Smooth muscle cell (in vitro differentiated cells): ENCODE results near the gene CLEC4E. TPM values are rescaled to one million over a fixed set of nuclear protein-coding genes. Genes with fewer than 3 reads are reported as not detected.

Source experiments
- DNase-seq: peaks from one replicate; lab custom pipeline; 2025; ENCODE audit not compliant: unreplicated experiment; lab: John Stamatoyannopoulos, UW
- H2AFZ ChIP-seq: fragments of 200-600 bp; sonication (generic); 2 replicates; pipeline ENCODE4 v1.6.0; 2016; ENCODE audit warnings: antibody characterized with exemption, low read depth, mild to moderate bottlenecking
- H3F3A ChIP-seq: fragments of 200-600 bp; sonication (generic); 2 replicates; pipeline ENCODE4 v1.6.0; 2017; ENCODE audit warnings: antibody characterized with exemption, low read depth
- H3K27ac ChIP-seq: fragments of 200-600 bp; sonication (generic); 2 replicates; pipeline ENCODE4 v1.5.1; 2016; ENCODE audit warnings: low read depth, mild to moderate bottlenecking
- H3K27me3 ChIP-seq: fragments of 200-600 bp; sonication (generic); 2 replicates; pipeline ENCODE4 v1.6.1; 2016; ENCODE audit warnings: low read depth, mild to moderate bottlenecking
- H3K36me3 ChIP-seq: fragments of 200-600 bp; sonication (generic); 2 replicates; pipeline ENCODE4 v1.5.1; 2016; ENCODE audit warnings: low read depth
- H3K4me1 ChIP-seq: fragments of 200-600 bp; sonication (generic); 2 replicates; pipeline ENCODE4 v1.5.1; 2016; ENCODE audit warnings: low read depth
- H3K4me2 ChIP-seq: fragments of 200-600 bp; sonication (generic); 2 replicates; pipeline ENCODE4 v1.6.0; 2016; ENCODE audit warnings: mild to moderate bottlenecking
- H3K4me3 ChIP-seq: fragments of 200-600 bp; sonication (generic); 2 replicates; pipeline ENCODE4 v1.5.1; 2016; ENCODE audit warnings: mild to moderate bottlenecking
- H3K79me2 ChIP-seq: fragments of 200-600 bp; sonication (generic); 2 replicates; pipeline ENCODE4 v1.6.0; 2016; ENCODE audit warnings: low read depth, mild to moderate bottlenecking
- H3K9ac ChIP-seq: fragments of 200-600 bp; sonication (generic); 2 replicates; pipeline ENCODE4 v1.6.0; 2016; ENCODE audit warnings: low read depth
- H3K9me3 ChIP-seq: fragments of 200-600 bp; sonication (generic); replicated peaks from 2 replicates; pipeline ENCODE4 v1.5.1; 2016; ENCODE audit warnings: low read depth
- H4K20me1 ChIP-seq: fragments of 200-600 bp; sonication (generic); 2 replicates; pipeline ENCODE4 v1.6.0; 2016; ENCODE audit warnings: low read depth
- CTCF ChIP-seq: fragments of 200-600 bp; sonication (generic); IDR thresholded peaks from 2 replicates; pipeline ENCODE4 v1.5.1; 2017; ENCODE audit warnings: borderline replicate concordance, mild to moderate bottlenecking, antibody characterized with exemption; ENCODE audit not compliant: insufficient read depth, poor library complexity, severe bottlenecking
- WGBS: methylation state at CpG from one replicate; pipeline ENCODE4 v1.1.7; 2016; ENCODE audit warnings: low lambda C conversion rate; 5-methylcytosine and 5-hydroxymethylcytosine counted together
- polyA plus RNA-seq: library from polyadenylated mRNA; unstranded; fragments of >200 nt; fragmentation: Nextera tagmentation; extraction: Ambion mirVana; gene quantifications from 2 replicates; pipeline ENCODE4 v1.2.1, GENCODE V29; 2016
- total RNA-seq: library from RNA; depleted of rRNA; stranded (reverse); fragments of >200 nt; gene quantifications from 2 replicates; pipeline ENCODE4 v1.2.3, GENCODE V29; 2014

Gene CLEC4E
- total and polyA plus RNA-seq, 2 experiments from 2014 or later = not detected

GRCh38 chr12:8564656-8565055 lies 24.0 kb upstream of the CLEC4E start:
- H3K4me2 ChIP-seq = no peak overlapping the region
- H3K27me3 ChIP-seq = no peaks in the 10 kb centered on the region
- no peaks in the 10 kb centered on the region for H3K9me3 ChIP-seq
- H3K4me1 ChIP-seq = no peaks in the 10 kb centered on the region
- H3K4me3 ChIP-seq = no peak overlapping the region
- H3F3A ChIP-seq = no peaks in the 10 kb centered on the region
- no peaks in the 10 kb centered on the region for H3K79me2 ChIP-seq
- no peak overlapping the region for H3K27ac ChIP-seq
- no peak for TF ChIP-seq CTCF
- H4K20me1 ChIP-seq = no peaks in the 10 kb centered on the region
- no peaks in the 10 kb centered on the region for H3K36me3 ChIP-seq
- no peak for DNase-seq
- no peak overlapping the region for H3K9ac ChIP-seq
- H2AFZ ChIP-seq = no peak overlapping the region
- WGBS = 67% methylated on average over 18 of the region's 22 CpGs

- H3K4me1 ChIP-seq = no peaks in the 10 kb centered on the region
- no peak overlapping the region for H3K9ac ChIP-seq
- no peak for DNase-seq
- no peaks in the 10 kb centered on the region for H3K36me3 ChIP-seq
- H2AFZ ChIP-seq = no peak overlapping the region
- 53% methylated on average over 3 of the region's 3 CpGs for WGBS
- no peaks in the 10 kb centered on the region for H3K27me3 ChIP-seq
- TF ChIP-seq CTCF = no peak
- H3K79me2 ChIP-seq = no peaks in the 10 kb centered on the region
- H3K27ac ChIP-seq = no peak overlapping the region
- H3K4me2 ChIP-seq = no peak overlapping the region
- no peak overlapping the region for H3K4me3 ChIP-seq
- H3K9me3 ChIP-seq = no peaks in the 10 kb centered on the region
- no peaks in the 10 kb centered on the region for H4K20me1 ChIP-seq
- no peaks in the 10 kb centered on the region for H3F3A ChIP-seq
These were observed 22.7 kb upstream of the CLEC4E start for GRCh38 chr12:8563356-8563755.

DNA sequence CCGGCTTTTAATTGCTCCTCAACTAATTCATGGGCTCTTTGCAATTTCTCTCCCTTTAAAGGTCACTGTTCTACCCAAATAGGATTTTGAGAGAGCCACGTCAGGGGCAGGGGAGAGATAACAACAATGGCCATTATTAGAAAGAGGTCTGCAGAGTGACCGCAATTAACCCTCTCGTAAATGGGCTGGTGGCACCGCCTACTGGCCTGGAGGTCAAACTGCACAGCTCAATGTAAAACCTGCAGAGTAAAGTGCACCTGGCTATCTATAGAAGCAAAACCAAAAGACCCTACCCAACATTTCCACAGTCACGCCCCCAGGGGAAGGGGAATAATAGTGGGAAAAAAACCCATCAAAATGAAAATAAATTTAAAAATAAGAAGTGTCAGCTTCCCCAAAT lies 21.6 kb upstream of the CLEC4E start:
- Histone ChIP-seq H3F3A (no peaks in the 10 kb centered on the region), H3K4me3 (no peak overlapping the region), H3K79me2 (no peaks in the 10 kb centered on the region), H3K27ac (no peak overlapping the region), H3K9ac (no peak overlapping the region), H3K4me1 (no peaks in the 10 kb centered on the region), H3K27me3 (no peaks in the 10 kb centered on the region), H4K20me1 (no peaks in the 10 kb centered on the region), H3K9me3 (no peaks in the 10 kb centered on the region), H3K36me3 (no peaks in the 10 kb centered on the region), H3K4me2 (no peak overlapping the region), H2AFZ (no peak overlapping the region)
- TF ChIP-seq CTCF = no peak
- 93% methylated on average over 6 of the region's 6 CpGs for WGBS
- DNase-seq = no peak

DNA sequence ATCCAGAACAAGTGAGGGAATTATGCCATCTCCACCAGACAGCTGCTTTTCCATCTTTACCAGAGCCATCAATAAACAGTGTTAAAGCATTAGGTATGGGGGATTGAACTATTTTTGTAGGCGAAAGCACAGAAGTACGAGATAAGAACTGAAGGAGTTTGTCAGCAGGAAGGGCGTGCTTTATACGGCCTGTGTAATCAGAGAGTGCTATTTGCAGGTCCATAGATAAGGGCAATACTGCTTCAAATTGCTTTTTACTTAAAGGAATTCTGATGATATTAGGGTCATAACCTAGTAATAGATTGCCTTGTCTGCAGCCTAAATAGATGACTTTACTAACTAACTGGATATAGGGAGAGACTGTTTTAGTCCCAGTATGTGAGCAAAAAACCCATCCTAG lies 20.3 kb upstream of the CLEC4E start:
- DNase-seq = no peak
- no peaks in the 10 kb centered on the region for H3K79me2 ChIP-seq
- H3K27me3 ChIP-seq = no peaks in the 10 kb centered on the region
- no peak for TF ChIP-seq CTCF
- H4K20me1 ChIP-seq = no peaks in the 10 kb centered on the region
- H3F3A ChIP-seq = no peaks in the 10 kb centered on the region
- 87% methylated on average over 4 of the region's 4 CpGs for WGBS
- no peak overlapping the region for H3K27ac ChIP-seq
- H3K9ac ChIP-seq = no peak overlapping the region
- H3K4me3 ChIP-seq = no peak overlapping the region
- H3K36me3 ChIP-seq = no peaks in the 10 kb centered on the region
- H3K4me2 ChIP-seq = no peak overlapping the region
- no peak overlapping the region for H2AFZ ChIP-seq
- H3K9me3 ChIP-seq = no peaks in the 10 kb centered on the region
- no peaks in the 10 kb centered on the region for H3K4me1 ChIP-seq
